Caco-2 (cell line): ENCODE data around the gene C10orf143. TPM values are rescaled to one million over a fixed set of nuclear protein-coding genes. Genes with fewer than 3 reads are reported as not detected.
"Not testable (repeated sequence)": the region's sequence is repeated elsewhere in the genome, so short reads cannot be mapped to it uniquely, and the experiment has no call there.

ENCODE experiments used
- BruUV-seq: library from RNA; stranded (reverse); fragments of 400-500 nt; replicated peaks from 2 replicates; lab custom pipeline; 2021; lab: Mats Ljungman, UMichigan
- CTCF ChIA-PET: fragments of 300-600 bp; sonication (Branson Sonifier 250); formaldehyde crosslinking; loops from one replicate; lab custom pipeline; 2022; ENCODE audit warnings: antibody characterized with exemption; lab: Charles Lee
- POLR2A ChIA-PET: fragments of 300-600 bp; sonication (Branson Sonifier 250); formaldehyde crosslinking; loops from one replicate; lab custom pipeline; 2022; ENCODE audit warnings: antibody characterized with exemption; lab: Charles Lee
- DNase-seq, 2 experiments: peaks; one replicate each; pipeline versions ENCODE4 v3.0.0 to v3.0.0-alpha.2; 2020 to 2022
- H3K27me3 ChIP-seq: replicated peaks from 2 replicates; pipeline ENCODE4 v1.6.0; 2011; ENCODE audit warnings: low read length; ENCODE audit not compliant: control insufficient read depth, insufficient read depth
- H3K36me3 ChIP-seq: 2 replicates; pipeline ENCODE4 v1.5.1; 2011; ENCODE audit warnings: low read length; ENCODE audit not compliant: control insufficient read depth, insufficient read depth
- H3K4me1 ChIP-seq: fragments of 250-450 bp; sonication (Bioruptor Pico); 2 replicates; pipeline ENCODE4 v1.5.1; 2020; ENCODE audit warnings: mild to moderate bottlenecking
- H3K4me3 ChIP-seq: 2 replicates; pipeline ENCODE4 v1.5.1; 2011; ENCODE audit warnings: low read depth, mild to moderate bottlenecking, control low read depth, low read length
- H3K9me3 ChIP-seq: fragments of 250-450 bp; sonication (Bioruptor Pico); 2 replicates; pipeline ENCODE4 v1.5.1; 2020; ENCODE audit warnings: mild to moderate bottlenecking, moderate library complexity
- H3K27ac Mint-ChIP-seq: one replicate; pipeline ENCODE4 v1.8.0; 2022; ENCODE audit warnings: mixed read lengths; ENCODE audit not compliant: unreplicated experiment
- H3K27me3 Mint-ChIP-seq: one replicate; pipeline ENCODE4 v1.8.0; 2022; ENCODE audit warnings: mixed read lengths; ENCODE audit not compliant: insufficient read depth, unreplicated experiment
- H3K36me3 Mint-ChIP-seq: one replicate; pipeline ENCODE4 v1.8.0; 2022; ENCODE audit warnings: mild to moderate bottlenecking, mixed read lengths; ENCODE audit not compliant: insufficient read depth, unreplicated experiment
- H3K4me1 Mint-ChIP-seq: one replicate; pipeline ENCODE4 v1.8.0; 2022; ENCODE audit warnings: low read depth, mixed read lengths; ENCODE audit not compliant: unreplicated experiment
- H3K4me3 Mint-ChIP-seq: one replicate; pipeline ENCODE4 v1.8.0; 2022; ENCODE audit warnings: mild to moderate bottlenecking, moderate library complexity, mixed read lengths; ENCODE audit not compliant: unreplicated experiment
- H3K9me3 Mint-ChIP-seq: one replicate; pipeline ENCODE4 v1.8.0; 2022; ENCODE audit warnings: mixed read lengths; ENCODE audit not compliant: unreplicated experiment
- intact Hi-C: fragments of 100-400 bp; cut with micrococcal nuclease; formaldehyde crosslinking; loops from one replicate; pipeline ENCODE4 v1.10.0; 2022; ENCODE audit not compliant: unreplicated experiment
- total RNA-seq: library from RNA; stranded (reverse); gene quantifications from 2 replicates; pipeline ENCODE4 v1.2.3, GENCODE V29; 2022
- TF ChIP-seq, protein P1 (sequence below), 2 experiments: fragments of 200-600 bp in 1 of 2; IDR thresholded peaks; 1 replicate in 1 of 2; 2 replicates in 1 of 2; pipeline versions ENCODE4 v1.5.1 to v1.8.0; 2011 to 2022; ENCODE audit warnings: antibody characterized with exemption in 1 of 2, control low read depth in 1 of 2, inconsistent platforms in 1 of 2, low read depth in 1 of 2, low read length in 1 of 2, mild to moderate bottlenecking in 1 of 2, moderate library complexity in 1 of 2; ENCODE audit not compliant: insufficient read depth in 1 of 2, severe bottlenecking in 1 of 2, unreplicated experiment in 1 of 2

The C10orf143 gene
- total RNA-seq, 1 experiment from 2014 or later = 0.54 TPM

DNA sequence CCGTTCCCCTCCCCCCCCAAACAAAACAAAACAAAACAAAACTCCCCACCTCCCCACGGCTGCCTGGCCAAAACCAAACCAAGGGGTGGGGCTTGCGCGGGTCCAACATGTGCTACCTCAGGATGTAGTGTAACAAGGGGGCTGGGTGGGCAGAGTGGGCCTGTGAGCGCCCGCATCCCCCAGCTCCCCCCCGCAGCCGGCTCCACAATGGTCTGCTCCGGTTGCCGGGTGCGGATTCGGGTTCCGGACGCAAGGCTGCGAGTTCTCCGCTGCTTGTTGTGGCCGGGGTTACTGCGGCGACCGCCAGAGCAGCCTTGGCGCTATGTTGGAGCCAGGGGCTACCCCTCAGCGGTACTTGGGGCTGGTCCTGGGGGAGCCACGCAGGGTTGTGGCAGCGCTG, 4.9 kb downstream of the C10orf143 start:
- H3K36me3 Mint-ChIP-seq = peaks cover 12% of the 10 kb centered on the region
- H3K4me1 Mint-ChIP-seq = peaks cover 7% of the 10 kb centered on the region
- no TSS peak for BruUV-seq
- H3K27ac Mint-ChIP-seq = no peak overlapping the region
- Histone ChIP-seq H3K4me1 (no peaks in the 10 kb centered on the region), H3K36me3 (no peaks in the 10 kb centered on the region), H3K4me3 (no peak overlapping the region), H3K27me3 (no peaks in the 10 kb centered on the region), H3K9me3 (no peaks in the 10 kb centered on the region)
- no peaks in the 10 kb centered on the region for H3K9me3 Mint-ChIP-seq
- TF ChIP-seq, protein P1, sequence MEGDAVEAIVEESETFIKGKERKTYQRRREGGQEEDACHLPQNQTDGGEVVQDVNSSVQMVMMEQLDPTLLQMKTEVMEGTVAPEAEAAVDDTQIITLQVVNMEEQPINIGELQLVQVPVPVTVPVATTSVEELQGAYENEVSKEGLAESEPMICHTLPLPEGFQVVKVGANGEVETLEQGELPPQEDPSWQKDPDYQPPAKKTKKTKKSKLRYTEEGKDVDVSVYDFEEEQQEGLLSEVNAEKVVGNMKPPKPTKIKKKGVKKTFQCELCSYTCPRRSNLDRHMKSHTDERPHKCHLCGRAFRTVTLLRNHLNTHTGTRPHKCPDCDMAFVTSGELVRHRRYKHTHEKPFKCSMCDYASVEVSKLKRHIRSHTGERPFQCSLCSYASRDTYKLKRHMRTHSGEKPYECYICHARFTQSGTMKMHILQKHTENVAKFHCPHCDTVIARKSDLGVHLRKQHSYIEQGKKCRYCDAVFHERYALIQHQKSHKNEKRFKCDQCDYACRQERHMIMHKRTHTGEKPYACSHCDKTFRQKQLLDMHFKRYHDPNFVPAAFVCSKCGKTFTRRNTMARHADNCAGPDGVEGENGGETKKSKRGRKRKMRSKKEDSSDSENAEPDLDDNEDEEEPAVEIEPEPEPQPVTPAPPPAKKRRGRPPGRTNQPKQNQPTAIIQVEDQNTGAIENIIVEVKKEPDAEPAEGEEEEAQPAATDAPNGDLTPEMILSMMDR (IDR thresholded peaks at IDR 0.05; ENCODE audit: insufficient read depth in 1 of 2, low read depth in 1 of 2, low read length in 1 of 2, severe bottlenecking in 1 of 2, unreplicated experiment in 1 of 2) = no peak
- ChIA-PET CTCF (no interaction called here), POLR2A (no interaction called here)
- DNase-seq = no peak
- H3K27me3 Mint-ChIP-seq = no peaks in the 10 kb centered on the region
- no peak overlapping the region for H3K4me3 Mint-ChIP-seq
- intact Hi-C loops = no loop called here

DNA sequence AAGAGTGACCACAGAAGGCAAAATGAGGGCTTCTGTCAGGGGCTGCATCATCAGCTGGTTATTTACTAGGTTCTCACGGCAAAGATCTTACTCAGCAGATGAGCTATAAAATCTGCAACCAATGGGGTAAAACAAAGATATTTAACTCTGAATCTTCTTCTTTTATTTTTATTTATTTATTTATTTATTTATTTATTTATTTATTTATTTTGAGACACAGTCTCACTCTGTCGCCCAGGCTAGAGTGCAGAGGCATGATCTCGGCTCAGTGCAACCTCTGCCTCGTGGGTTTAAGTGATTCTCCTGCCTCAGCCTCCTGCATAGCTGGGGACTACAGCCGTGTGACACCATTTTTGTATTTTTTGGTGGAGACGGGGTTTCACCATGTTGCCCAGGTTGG, 11.3 kb downstream of the C10orf143 start:
- Mint-ChIP-seq H3K4me1 (no peaks in the 10 kb centered on the region), H3K9me3 (no peaks in the 10 kb centered on the region), H3K27ac (no peak overlapping the region), H3K4me3 (no peak overlapping the region), H3K36me3 (no peaks in the 10 kb centered on the region), H3K27me3 (no peaks in the 10 kb centered on the region)
- TF ChIP-seq, protein P1 (IDR thresholded peaks at IDR 0.05; ENCODE audit: insufficient read depth in 1 of 2, low read depth in 1 of 2, low read length in 1 of 2, severe bottlenecking in 1 of 2, unreplicated experiment in 1 of 2) = no peak
- Histone ChIP-seq H3K9me3 (peaks cover 4% of the 10 kb centered on the region; the same call in 1 of the 2 replicates), H3K4me3 (no peak overlapping the region), H3K4me1 (no peaks in the 10 kb centered on the region), H3K36me3 (no peaks in the 10 kb centered on the region), H3K27me3 (no peaks in the 10 kb centered on the region)
- intact Hi-C loops = no loop called here
- ChIA-PET CTCF (no interaction called here), POLR2A (no interaction called here)
- BruUV-seq = no TSS peak
- DNase-seq = no peak

DNA sequence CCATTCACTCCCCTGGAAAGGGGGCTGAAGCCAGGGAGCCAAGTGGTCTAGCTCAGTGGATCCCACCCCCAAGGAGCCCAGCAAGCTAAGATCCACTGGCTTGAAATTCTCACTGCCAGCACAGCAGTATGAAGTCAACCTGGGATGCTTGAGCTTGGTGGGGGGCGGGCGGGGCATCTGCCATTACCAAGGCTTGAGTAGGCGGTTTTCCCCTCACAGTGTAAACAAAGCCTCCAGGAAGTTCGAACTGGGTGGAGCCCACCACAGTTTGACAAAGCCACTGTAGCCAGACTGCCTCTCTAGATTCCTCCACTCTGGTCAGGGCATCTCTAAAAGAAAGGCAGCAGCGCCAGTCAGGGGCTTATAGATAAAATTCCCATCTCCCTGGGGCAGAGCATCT, 20.1 kb downstream of the C10orf143 start:
- not testable (repeated sequence) for BruUV-seq

DNA sequence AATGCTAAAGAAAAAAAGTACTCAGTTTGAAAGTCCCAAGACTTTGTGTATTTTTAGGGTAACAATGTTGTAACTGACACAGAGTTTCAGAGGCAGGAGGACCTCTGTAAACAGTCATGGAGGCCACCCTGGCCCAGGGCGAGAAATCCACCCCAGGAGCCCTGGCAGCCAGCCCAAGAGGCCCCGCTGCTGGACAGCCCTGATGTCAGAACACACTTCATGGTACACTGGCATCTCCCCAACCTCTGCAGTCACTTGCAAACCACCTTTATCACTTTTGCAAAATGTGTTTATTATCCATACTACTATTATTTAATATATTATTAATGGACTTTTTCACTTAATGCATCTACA, 30.2 kb downstream of the C10orf143 start:
- Mint-ChIP-seq H3K27ac (no peak overlapping the region), H3K4me3 (no peak overlapping the region), H3K4me1 (no peaks in the 10 kb centered on the region), H3K27me3 (peaks cover 13% of the 10 kb centered on the region), H3K9me3 (no peaks in the 10 kb centered on the region), H3K36me3 (no peaks in the 10 kb centered on the region)
- no TSS peak for BruUV-seq
- ChIA-PET POLR2A (no interaction called here), CTCF (no interaction called here)
- no peak for DNase-seq
- no peaks in the 10 kb centered on the region for H3K4me1 ChIP-seq
- H3K4me3 ChIP-seq = no peak overlapping the region
- TF ChIP-seq, protein P1 (IDR thresholded peaks at IDR 0.05; ENCODE audit: insufficient read depth in 1 of 2, low read depth in 1 of 2, low read length in 1 of 2, severe bottlenecking in 1 of 2, unreplicated experiment in 1 of 2) = no peak
- peaks cover 2% of the 10 kb centered on the region; the same call in 1 of the 2 replicates for H3K27me3 ChIP-seq
- intact Hi-C loops = no loop called here
- H3K36me3 ChIP-seq = no peaks in the 10 kb centered on the region
- H3K9me3 ChIP-seq = no peaks in the 10 kb centered on the region

More for the DNA sequence above, 20.1 kb downstream of the C10orf143 start:
- H3K27me3 Mint-ChIP-seq = peaks cover 24% of the 10 kb centered on the region
- H3K27ac Mint-ChIP-seq, POLR2A ChIA-PET, intact Hi-C loops, H3K9me3 Mint-ChIP-seq, H3K4me3 Mint-ChIP-seq, H3K4me1 ChIP-seq, H3K9me3 ChIP-seq, H3K4me1 Mint-ChIP-seq, DNase-seq, H3K4me3 ChIP-seq, H3K36me3 Mint-ChIP-seq, CTCF ChIA-PET, H3K36me3 ChIP-seq, H3K27me3 ChIP-seq: not testable (repeated sequence)
